ENCODE data around the gene BRD3OS.

The BRD3OS gene

GRCh38 chr9:134035041-134036039, 10.1 kb downstream of the BRD3OS start:
- H3K9ac ChIP-seq (ENCODE audit: low read length): no peak overlapping the region
- no peaks in the 10 kb centered on the region for H3K4me1 ChIP-seq (ENCODE audit: low read length)
- H2AFZ ChIP-seq (ENCODE audit: low read depth, low read length): no peak overlapping the region
- H3K27ac ChIP-seq (ENCODE audit: low read length): no peak overlapping the region
- no peaks in the 10 kb centered on the region for H4K20me1 ChIP-seq (ENCODE audit: insufficient read depth, low read length)
- no peaks in the 10 kb centered on the region for H3K79me2 ChIP-seq (ENCODE audit: low read length)
- H3K9me3 ChIP-seq (ENCODE audit: insufficient read depth, low read length): no peaks in the 10 kb centered on the region
- TF ChIP-seq EZH2phosphoT487 (IDR thresholded peaks at IDR 0.05; ENCODE audit: low read depth) (no peak), CTCF (IDR thresholded peaks at IDR 0.05; ENCODE audit: low read depth, low read length) (no peak)
- H3K4me2 ChIP-seq (ENCODE audit: low read length): no peak overlapping the region
- H3K4me3 ChIP-seq (ENCODE audit: low read length): no peak overlapping the region
- no peaks in the 10 kb centered on the region for H3K27me3 ChIP-seq (ENCODE audit: low read depth, low read length)
- peaks cover 33% of the 10 kb centered on the region for H3K36me3 ChIP-seq (replicated peaks; ENCODE audit: low read depth, low read length)

DNA sequence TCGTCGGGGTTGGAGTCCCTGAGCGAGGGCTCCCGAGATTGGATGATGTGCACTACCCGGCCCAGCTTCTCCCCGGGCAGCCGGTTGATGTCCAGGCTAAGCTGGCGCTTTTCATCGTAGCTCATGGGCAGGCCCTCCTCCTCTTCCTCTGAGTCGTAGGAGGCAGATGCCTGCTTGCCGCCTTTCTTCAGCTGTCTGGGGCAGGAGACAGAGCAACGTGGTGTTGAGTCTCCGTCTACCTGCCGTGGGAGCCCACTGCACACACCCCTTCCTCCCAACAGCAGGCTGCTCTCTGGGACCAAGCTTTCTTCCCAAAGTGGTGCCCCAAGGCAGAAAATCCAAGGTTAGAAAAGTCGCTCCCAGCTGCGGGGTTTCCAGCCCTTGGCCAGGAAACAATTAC, 10.8 kb downstream of the BRD3OS start:
- H3K9ac ChIP-seq (ENCODE audit: low read length): no peak overlapping the region
- no peaks in the 10 kb centered on the region for H3K4me1 ChIP-seq (ENCODE audit: low read length)
- H4K20me1 ChIP-seq (ENCODE audit: insufficient read depth, low read length): no peaks in the 10 kb centered on the region
- no peaks in the 10 kb centered on the region for H3K79me2 ChIP-seq (ENCODE audit: low read length)
- no peak overlapping the region for H2AFZ ChIP-seq (ENCODE audit: low read depth, low read length)
- no peak overlapping the region for H3K27ac ChIP-seq (ENCODE audit: low read length)
- H3K4me2 ChIP-seq (ENCODE audit: low read length): no peak overlapping the region
- H3K4me3 ChIP-seq (ENCODE audit: low read length): no peak overlapping the region
- no peaks in the 10 kb centered on the region for H3K27me3 ChIP-seq (ENCODE audit: low read depth, low read length)
- no peaks in the 10 kb centered on the region for H3K9me3 ChIP-seq (ENCODE audit: insufficient read depth, low read length)
- peaks cover 33% of the 10 kb centered on the region for H3K36me3 ChIP-seq (replicated peaks; ENCODE audit: low read depth, low read length)
- TF ChIP-seq CTCF (IDR thresholded peaks at IDR 0.05; ENCODE audit: low read depth, low read length): no peak
- no peak for TF ChIP-seq EZH2phosphoT487 (IDR thresholded peaks at IDR 0.05; ENCODE audit: low read depth)

GRCh38 chr9:134037641-134038040, 12.4 kb downstream of the BRD3OS start:
- no peaks in the 10 kb centered on the region for H4K20me1 ChIP-seq (ENCODE audit: insufficient read depth, low read length)
- no peaks in the 10 kb centered on the region for H3K27me3 ChIP-seq (ENCODE audit: low read depth, low read length)
- H3K79me2 ChIP-seq (ENCODE audit: low read length): no peaks in the 10 kb centered on the region
- H3K9ac ChIP-seq (ENCODE audit: low read length): no peak overlapping the region
- H3K36me3 ChIP-seq (replicated peaks; ENCODE audit: low read depth, low read length): peaks cover 33% of the 10 kb centered on the region
- no peak overlapping the region for H3K4me3 ChIP-seq (ENCODE audit: low read length)
- TF ChIP-seq CTCF (IDR thresholded peaks at IDR 0.05; ENCODE audit: low read depth, low read length): no peak
- no peak for TF ChIP-seq EZH2phosphoT487 (IDR thresholded peaks at IDR 0.05; ENCODE audit: low read depth)
- H2AFZ ChIP-seq (ENCODE audit: low read depth, low read length): no peak overlapping the region
- H3K9me3 ChIP-seq (ENCODE audit: insufficient read depth, low read length): no peaks in the 10 kb centered on the region
- H3K4me1 ChIP-seq (ENCODE audit: low read length): no peaks in the 10 kb centered on the region
- H3K4me2 ChIP-seq (ENCODE audit: low read length): no peak overlapping the region
- no peak overlapping the region for H3K27ac ChIP-seq (ENCODE audit: low read length)

- Histone ChIP-seq H2AFZ (ENCODE audit: low read depth, low read length) (no peak overlapping the region), H3K36me3 (replicated peaks; ENCODE audit: low read depth, low read length) (peaks cover 20% of the 10 kb centered on the region), H4K20me1 (ENCODE audit: insufficient read depth, low read length) (no peaks in the 10 kb centered on the region), H3K4me2 (ENCODE audit: low read length) (no peak overlapping the region), H3K9ac (ENCODE audit: low read length) (no peak overlapping the region), H3K27me3 (ENCODE audit: low read depth, low read length) (no peaks in the 10 kb centered on the region), H3K9me3 (ENCODE audit: insufficient read depth, low read length) (no peaks in the 10 kb centered on the region), H3K4me3 (ENCODE audit: low read length) (no peak overlapping the region), H3K79me2 (ENCODE audit: low read length) (no peaks in the 10 kb centered on the region), H3K27ac (ENCODE audit: low read length) (no peak overlapping the region), H3K4me1 (ENCODE audit: low read length) (no peaks in the 10 kb centered on the region)
- TF ChIP-seq EZH2phosphoT487 (IDR thresholded peaks at IDR 0.05; ENCODE audit: low read depth) (no peak), CTCF (IDR thresholded peaks at IDR 0.05; ENCODE audit: low read depth, low read length) (no peak)
Measured at GRCh38 chr9:134039386-134040175, 14.3 kb downstream of the BRD3OS start.

Measured in OCI-LY3 (cell line).